Measurements from ENCODE around the gene GK2.

Gene GK2

GRCh38 chr4:79381161-79381560, 26.9 kb downstream of the GK2 start:
- no peak for DNase-seq

DNA sequence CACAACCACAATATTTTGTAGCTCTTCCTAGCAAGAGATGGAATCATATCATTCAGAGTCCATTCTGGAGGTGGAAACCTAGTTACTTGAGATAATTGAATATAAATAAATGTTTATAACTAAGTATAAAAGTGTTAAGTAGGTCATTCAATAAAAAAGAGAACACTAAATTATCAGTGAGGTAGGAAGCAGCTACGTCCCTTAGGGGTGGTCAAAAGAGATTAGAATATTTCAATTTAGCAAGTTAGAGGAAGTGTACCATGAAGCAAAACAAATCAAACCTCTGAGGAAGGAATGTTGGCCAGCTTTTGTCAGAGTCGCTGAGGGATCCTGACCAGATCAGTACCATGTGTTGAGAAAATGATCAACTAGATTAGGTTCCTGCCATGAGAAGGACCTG, 38.0 kb downstream of the GK2 start:
- no peak for DNase-seq

GRCh38 chr4:79367096-79367495, 40.9 kb downstream of the GK2 start:
- no peak for DNase-seq

- DNase-seq: no peak
Measured at GRCh38 chr4:79366422-79366821, 41.6 kb downstream of the GK2 start.

DNA sequence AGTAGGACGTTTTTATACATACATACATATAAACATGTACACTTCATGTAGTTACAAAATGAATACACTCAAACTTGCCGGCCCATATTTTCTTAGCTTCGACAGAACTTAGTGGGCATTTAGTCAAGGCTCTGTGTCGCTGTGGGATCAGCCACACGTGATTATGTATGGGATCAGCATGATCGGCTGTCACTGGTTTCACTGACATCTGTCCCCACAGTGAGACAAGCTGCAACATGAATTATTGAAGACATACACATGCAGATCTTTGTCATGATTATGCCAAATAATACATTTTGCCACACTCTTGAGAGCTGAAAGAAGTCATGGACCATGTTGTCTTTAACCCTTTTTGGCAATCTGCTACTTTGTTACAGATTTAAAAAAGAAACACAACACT, 44.0 kb downstream of the GK2 start:
- no peak for DNase-seq

GRCh38 chr4:79362626-79363025, 45.4 kb downstream of the GK2 start:
- DNase-seq: no peak

DNA sequence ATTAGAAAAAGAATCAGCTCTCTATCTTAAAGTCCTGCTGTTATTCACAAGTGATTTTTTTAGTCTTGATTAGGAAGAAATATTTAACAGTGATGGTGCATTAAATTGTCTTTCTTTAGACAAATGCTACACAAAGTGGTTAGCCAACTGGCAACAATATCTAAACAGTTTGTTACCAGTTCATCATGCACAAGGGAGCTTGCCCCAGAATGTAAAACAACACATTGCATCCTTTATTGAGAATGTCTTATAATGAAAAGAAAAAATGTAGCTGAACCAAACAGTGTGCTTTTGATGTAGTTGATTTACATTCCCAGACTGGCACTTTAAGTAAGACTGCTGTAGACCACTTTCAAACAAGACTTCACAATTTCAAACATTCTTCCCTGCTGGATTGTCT, 48.0 kb downstream of the GK2 start:
- no peak for DNase-seq

DNA sequence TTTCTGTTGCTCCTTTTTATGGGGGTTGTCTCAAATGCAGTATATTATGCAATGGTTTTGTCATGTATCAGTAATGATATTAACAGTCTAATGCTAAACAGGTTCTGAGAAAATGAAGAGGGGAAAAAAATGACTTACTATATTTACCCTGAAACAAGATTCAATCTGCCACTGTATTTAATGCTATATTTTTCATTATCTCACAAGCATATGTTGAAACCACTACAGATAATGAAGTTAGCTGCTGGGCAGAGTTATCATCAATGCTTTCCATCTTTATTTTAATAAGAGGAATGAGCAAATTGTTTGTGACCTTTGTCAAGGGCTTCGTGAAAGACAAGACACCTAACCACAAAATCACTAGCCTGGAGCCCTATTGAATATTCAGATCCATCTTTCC, 49.6 kb downstream of the GK2 start:
- no peak for DNase-seq

- no peak for DNase-seq
Measured at GRCh38 chr4:79357365-79357764, 50.7 kb downstream of the GK2 start.

All from NCI-H187 (cell line).